K562 (cell line): ENCODE measurements around the gene SATB2. TPM values are rescaled to one million over a fixed set of nuclear protein-coding genes. Genes with fewer than 3 reads are reported as not detected.
A peak's percentile ranks its signal among the peaks of the same experiment; 100 is the strongest.

Experiments
- ATAC-seq: fragments of 200-7000 bp; cut with Tn5 transposase; 3 replicates; pipeline ENCODE4 v1.9.1; 2020; ENCODE audit warnings: moderate library complexity
- BruUV-seq: library from RNA; stranded (reverse); fragments of 400-500 nt; replicated peaks from 2 replicates; lab custom pipeline; 2021; lab: Mats Ljungman, UMichigan
- CTCF ChIA-PET: fragments of 300-600 bp; formaldehyde crosslinking; extraction: SDS; loops from one replicate; lab custom pipeline; 2021; ENCODE audit warnings: low intra/inter-chr PET ratio; lab: Yijun Ruan, JAX
- POLR2A ChIA-PET: fragments of 300-600, 350-650 bp; sonication (Branson Sonifier 250); formaldehyde crosslinking; extraction: SDS; loops from one replicate; lab custom pipeline; 2021; ENCODE audit warnings: antibody characterized with exemption, inconsistent platforms; lab: Yijun Ruan, JAX
- DNase-seq, 4 experiments: peaks; one replicate each; pipeline versions ENCODE4 v3.0.0 to v3.0.0-alpha.2; 2011 to 2018; ENCODE audit warnings: low spot score in 3 of 4, mixed read lengths in 3 of 4; ENCODE audit errors: extremely low read depth in 1 of 4
- FAIRE-seq: peaks from 2 replicates; lab custom pipeline; 2011; peaks lifted over from hg19 to GRCh38; lab: Jason Lieb, UNC
- H2AFZ ChIP-seq: 2 replicates; pipeline ENCODE4 v1.6.0; 2011; ENCODE audit warnings: low read depth, low read length, control low read depth, inconsistent platforms
- H3K27ac ChIP-seq: fragments of 200-600 bp; 3 replicates; pipeline ENCODE4 v1.8.0; 2011; ENCODE audit warnings: low read depth, mild to moderate bottlenecking, control low read depth, inconsistent platforms, low read length, moderate library complexity, mixed read lengths; ENCODE audit errors: extremely low read depth
- H3K27me3 ChIP-seq, 2 experiments: fragments of 300-600 bp in 1 of 2; 2 replicates in 1 of 2; 3 replicates in 1 of 2; pipeline versions ENCODE4 v1.6.0 to v1.8.0; 2011; ENCODE audit warnings: inconsistent platforms in 2 of 2, low read length in 2 of 2, mild to moderate bottlenecking in 1 of 2, mixed read lengths in 1 of 2, moderate library complexity in 1 of 2; ENCODE audit not compliant: control insufficient read depth in 2 of 2, insufficient read depth in 2 of 2
- H3K36me3 ChIP-seq: fragments of 300-600 bp; 3 replicates; pipeline ENCODE4 v1.8.0; 2011; ENCODE audit warnings: mild to moderate bottlenecking, low read length, inconsistent platforms; ENCODE audit not compliant: control insufficient read depth, insufficient read depth
- H3K4me1 ChIP-seq, 2 experiments: fragments of 200-600 bp in 1 of 2; replicated peaks in 1 of 2; 2 replicates in 1 of 2; 3 replicates in 1 of 2; pipeline versions ENCODE4 v1.5.1 to v1.8.0; 2011; ENCODE audit warnings: inconsistent platforms in 2 of 2, low read length in 2 of 2, mild to moderate bottlenecking in 1 of 2, mixed read lengths in 1 of 2, moderate library complexity in 1 of 2; ENCODE audit not compliant: control insufficient read depth in 2 of 2, insufficient read depth in 2 of 2
- H3K4me2 ChIP-seq: 2 replicates; pipeline ENCODE4 v1.6.1; 2011; ENCODE audit warnings: low read length, control low read depth, inconsistent platforms, mixed read lengths; ENCODE audit not compliant: insufficient read depth
- H3K4me3 ChIP-seq: fragments of 200-600 bp; sonication (generic), shearing (Covaris generic); 2 replicates; pipeline ENCODE4 v1.5.1; 2016; ENCODE audit warnings: control low read depth, inconsistent platforms
- H3K79me2 ChIP-seq: fragments of 200-600 bp; 3 replicates; pipeline ENCODE4 v1.8.0; 2011; ENCODE audit warnings: low read length, inconsistent platforms; ENCODE audit not compliant: control insufficient read depth, insufficient read depth
- H3K9ac ChIP-seq, 2 experiments: 2 replicates each; pipeline versions ENCODE4 v1.6.0 to v1.6.1; 2011; ENCODE audit warnings: low read depth in 2 of 2, low read length in 2 of 2, control low read depth in 1 of 2, inconsistent platforms in 1 of 2, mild to moderate bottlenecking in 1 of 2, mixed read lengths in 1 of 2; ENCODE audit not compliant: insufficient read depth in 1 of 2
- H3K9me1 ChIP-seq: one replicate; pipeline ENCODE4 v1.6.0; 2011; ENCODE audit warnings: inconsistent platforms, mild to moderate bottlenecking, low read length, moderate library complexity; ENCODE audit not compliant: control insufficient read depth, insufficient read depth
- H3K9me3 ChIP-seq: replicated peaks from 2 replicates; pipeline ENCODE4 v1.5.1; 2011; ENCODE audit warnings: low read depth, low read length, inconsistent platforms; ENCODE audit not compliant: control insufficient read depth, insufficient read depth
- H4K20me1 ChIP-seq: replicated peaks from 2 replicates; pipeline ENCODE4 v1.6.1; 2011; ENCODE audit warnings: low read length, inconsistent platforms, mixed read lengths; ENCODE audit not compliant: control insufficient read depth, insufficient read depth
- CTCF ChIP-seq, 3 experiments: IDR thresholded peaks in 2 of 3; conservative IDR thresholded peaks in 1 of 3; 2 replicates each; pipeline ENCODE4 v1.5.1; 2011 to 2012; ENCODE audit warnings: low read length in 3 of 3, mild to moderate bottlenecking in 3 of 3, control low read depth in 2 of 3, improper control_type of control experiment in 1 of 3, inconsistent platforms in 1 of 3, low read depth in 1 of 3, mixed read lengths in 1 of 3, moderate library complexity in 1 of 3; ENCODE audit not compliant: insufficient read depth in 2 of 3
- HNRNPLL ChIP-seq: fragments of 200-400 bp; formaldehyde crosslinking; IDR thresholded peaks from 2 replicates; pipeline ENCODE4 v1.6.1; 2017; ENCODE audit warnings: low read length, low read depth, mild to moderate bottlenecking; ENCODE audit not compliant: poor library complexity, severe bottlenecking
- KLF16 ChIP-seq: IDR thresholded peaks from 2 replicates; pipeline ENCODE4 v1.6.1; 2016; ENCODE audit warnings: antibody characterized with exemption
- MYBL2 ChIP-seq, 2 experiments: fragments of 450-650 bp in 1 of 2; sonication (generic) in 1 of 2; formaldehyde crosslinking in 1 of 2; IDR thresholded peaks; 2 replicates each; pipeline versions ENCODE4 v1.6.1 to v1.8.1; 2017 to 2022; ENCODE audit warnings: borderline replicate concordance in 1 of 2, inconsistent platforms in 1 of 2, low read depth in 1 of 2, mild to moderate bottlenecking in 1 of 2, missing genetic modification reagents in 1 of 2, moderate library complexity in 1 of 2
- RAD21 ChIP-seq, 2 experiments: fragments of 250-450 bp in 1 of 2; fragments of 450-650 bp in 1 of 2; sonication (Bioruptor Pico) in 1 of 2; formaldehyde crosslinking in 1 of 2; IDR thresholded peaks in 1 of 2; conservative IDR thresholded peaks in 1 of 2; 2 replicates each; pipeline versions ENCODE4 v1.4.0 to v1.8.0; 2020 to 2022; ENCODE audit warnings: mild to moderate bottlenecking in 2 of 2, moderate library complexity in 1 of 2
- REST ChIP-seq, 2 experiments: fragments of 450-650 bp; formaldehyde crosslinking in 1 of 2; IDR thresholded peaks; 2 replicates each; pipeline versions ENCODE4 v1.4.0 to v1.6.1; 2014 to 2020; ENCODE audit warnings: mild to moderate bottlenecking in 2 of 2, borderline replicate concordance in 1 of 2, low read depth in 1 of 2
- SMC3 ChIP-seq: conservative IDR thresholded peaks from 2 replicates; pipeline ENCODE4 v1.6.1; 2011; ENCODE audit warnings: low read depth, low read length, improper control_type of control experiment; ENCODE audit not compliant: insufficient read depth
- TGIF2 ChIP-seq: sonication (generic); formaldehyde crosslinking; IDR thresholded peaks from 2 replicates; pipeline ENCODE4 v1.8.1; 2022; ENCODE audit warnings: mild to moderate bottlenecking, missing genetic modification reagents, moderate library complexity
- ZZZ3 ChIP-seq: fragments of 450-650 bp; IDR thresholded peaks from 2 replicates; pipeline ENCODE4 v1.6.1; 2016; ENCODE audit warnings: antibody characterized with exemption, mild to moderate bottlenecking, moderate library complexity
- WGBS: fragments of 100-300 bp; shearing (Covaris generic); methylation state at CpG from one replicate; pipeline ENCODE4 v1.1.6; 2016; ENCODE audit warnings: low coverage, mixed read lengths; ENCODE audit not compliant: insufficient coverage; ENCODE audit errors: missing lambda C conversion rate; 5-methylcytosine and 5-hydroxymethylcytosine counted together
- in situ Hi-C: fragments of 300-500 bp; cut with MboI; formaldehyde crosslinking; loops from 4 replicates; pipeline ENCODE4 v1.15.0; 2018; ENCODE audit warnings: inconsistent platforms, mixed read lengths
- intact Hi-C: fragments of 100-400 bp; cut with micrococcal nuclease; formaldehyde crosslinking; loops from 2 replicates; pipeline ENCODE4 v1.14.2; 2022
- polyA plus RNA-seq, 8 experiments: library from polyadenylated mRNA; depleted of rRNA in 4 of 8; stranded (reverse) in 5 of 8; unstranded in 3 of 8; fragments of >200 nt; fragmentation: Nextera tagmentation in 2 of 8; fragmentation: Illumina TruSeq in 1 of 8; extraction: Ambion mirVana in 2 of 8; extraction: Trizol in 1 of 8; gene quantifications; 2 replicates each; pipeline versions ENCODE4 v1.2.1 to v1.2.3, GENCODE V29; 2011 to 2014; ENCODE audit warnings: inconsistent platforms in 1 of 8, missing spikeins in 1 of 8
- total RNA-seq, 7 experiments: library from RNA; depleted of rRNA in 6 of 7; stranded (reverse); fragments of >200 nt in 6 of 7; fragmentation: Illumina TruSeq in 2 of 7; extraction: Trizol in 2 of 7; gene quantifications; 2 replicates each; pipeline versions ENCODE4 v1.2.1 to v1.2.3, GENCODE V29; 2011 to 2021; ENCODE audit warnings: low replicate concordance in 1 of 7

Gene SATB2
- total and polyA plus RNA-seq, 9 of the 15 experiments (the other 6 are each of a cell fraction or from before 2014, with no cell fraction given): 4.5 to 34.0 (median 15.1) TPM

- Histone ChIP-seq H3K9ac (no peak overlapping the region; a peak in 1 of 4 replicates), H3K4me2 (no peak overlapping the region), H3K79me2 (no peaks in the 10 kb centered on the region), H4K20me1 (no peaks in the 10 kb centered on the region), H3K4me3 (no peak overlapping the region), H3K27ac (no peak overlapping the region), H3K9me1 (no peaks in the 10 kb centered on the region), H3K36me3 (no peaks in the 10 kb centered on the region), H3K27me3 (no peaks in the 10 kb centered on the region), H3K4me1 (no peaks in the 10 kb centered on the region), H2AFZ (peak overlapping the region; percentile 38; the same call in 1 of the 2 replicates), H3K9me3 (no peaks in the 10 kb centered on the region)
- intact Hi-C loops (loop anchor here (5.0 to 10.0 kb wide), 3 partner anchors 154 to 248 kb away; no protein-coding TSS in a partner anchor), in situ Hi-C loops (loop anchor here (25.0 kb wide), 1 partner anchor 1177 kb away; no protein-coding TSS in a partner anchor)
- peak; percentile 74 for ATAC-seq
- peak; percentile 65 to 76 (median 68) for DNase-seq
- CTCF ChIA-PET: interaction anchor here (0.5 to 2.3 kb wide), 3 partner anchors 83 to 1179 kb away, joined by 3 to 15 read pairs (median 4); no protein-coding TSS in a partner anchor
- FAIRE-seq: peak; percentile 88
- no TSS peak for BruUV-seq
- 7% methylated on average over 5 of the region's 6 CpGs for WGBS
- POLR2A ChIA-PET: interaction anchor here (1.7 to 1.8 kb wide), 2 partner anchors 9 to 12 kb away, joined by 3 to 13 read pairs; no protein-coding TSS in a partner anchor
- TF ChIP-seq TGIF2 (CRISPR knock-in tag) (no peak), REST (IDR thresholded peaks at IDR 0.05; ENCODE audit: borderline replicate concordance) (peak; percentile 31; the same call in 1 of the 2 replicates), REST (CRISPR knock-in tag; IDR thresholded peaks at IDR 0.05; ENCODE audit: low read depth) (no peak), SMC3 (peak; percentile 56; the same call in 1 of the 2 replicates), ZZZ3 (no peak), CTCF (IDR thresholded peaks at IDR 0.05 in 2 of 3, conservative IDR thresholded peaks at IDR 0.05 in 1 of 3; ENCODE audit: insufficient read depth in 2 of 3, low read depth in 1 of 3, low read length in 3 of 3) (peak; percentile 60 to 77 (median 72)), RAD21 (CRISPR knock-in tag; conservative IDR thresholded peaks at IDR 0.05 in 1 of 2, IDR thresholded peaks at IDR 0.05 in 1 of 2) (peak; percentile 49 to 63), KLF16 (no peak), MYBL2 (IDR thresholded peaks at IDR 0.05; ENCODE audit: low read depth) (no peak), MYBL2 (CRISPR knock-in tag; IDR thresholded peaks at IDR 0.05; ENCODE audit: borderline replicate concordance) (no peak), HNRNPLL (no peak)
These were observed 31.1 kb upstream of the SATB2 start for GRCh38 chr2:199488772-199489400.
